ENCODE measurements around the gene ABHD5.

DNA sequence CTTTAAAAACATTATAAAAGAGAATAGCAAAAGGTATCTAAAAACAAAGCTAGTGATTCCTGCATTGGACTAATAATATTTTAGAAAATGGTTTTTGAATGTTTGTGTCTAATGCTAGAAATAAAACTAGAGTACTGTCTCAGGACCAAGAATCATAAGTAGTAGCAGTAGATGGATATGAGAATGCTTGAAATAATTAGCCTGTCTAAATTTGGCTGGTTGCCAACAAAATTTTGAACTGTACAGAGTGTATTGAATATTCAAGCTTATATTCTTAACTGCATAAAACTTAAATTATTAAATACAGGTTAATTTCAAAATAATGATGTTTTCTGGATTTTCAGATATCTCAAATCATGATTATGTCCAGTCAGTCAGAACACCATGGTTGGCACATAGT is 14.0 kb downstream of the ABHD5 start:
- TF ChIP-seq, protein P1, sequence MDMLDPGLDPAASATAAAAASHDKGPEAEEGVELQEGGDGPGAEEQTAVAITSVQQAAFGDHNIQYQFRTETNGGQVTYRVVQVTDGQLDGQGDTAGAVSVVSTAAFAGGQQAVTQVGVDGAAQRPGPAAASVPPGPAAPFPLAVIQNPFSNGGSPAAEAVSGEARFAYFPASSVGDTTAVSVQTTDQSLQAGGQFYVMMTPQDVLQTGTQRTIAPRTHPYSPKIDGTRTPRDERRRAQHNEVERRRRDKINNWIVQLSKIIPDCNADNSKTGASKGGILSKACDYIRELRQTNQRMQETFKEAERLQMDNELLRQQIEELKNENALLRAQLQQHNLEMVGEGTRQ (IDR thresholded peaks at IDR 0.05; ENCODE audit: low read depth, low read length), result no peak
- TF ChIP-seq, protein P1 (CRISPR knock-in tag; IDR thresholded peaks at IDR 0.05; ENCODE audit: borderline replicate concordance), result no peak
- no peak for TF ChIP-seq CAMTA2 (CRISPR knock-in tag; IDR thresholded peaks at IDR 0.05; ENCODE audit: borderline replicate concordance)
- no peak for TF ChIP-seq MTA1 (CRISPR knock-in tag; IDR thresholded peaks at IDR 0.05; ENCODE audit: borderline replicate concordance)
- TF ChIP-seq ZNF17 (CRISPR knock-in tag; IDR thresholded peaks at IDR 0.05), result no peak
- TF ChIP-seq ZNF644 (CRISPR knock-in tag; IDR thresholded peaks at IDR 0.05; ENCODE audit: low read depth), result no peak
- TF ChIP-seq KDM1A (CRISPR knock-in tag; IDR thresholded peaks at IDR 0.05), result no peak
- TF ChIP-seq EZH2 (conservative IDR thresholded peaks at IDR 0.05; ENCODE audit: low read depth, low read length), result no peak
- no peak for TF ChIP-seq ZBTB21 (CRISPR knock-in tag; IDR thresholded peaks at IDR 0.05)
- TF ChIP-seq ZNF619 (CRISPR knock-in tag; IDR thresholded peaks at IDR 0.05), result no peak
- TF ChIP-seq SMARCC2 (IDR thresholded peaks at IDR 0.05), result no peak
- TF ChIP-seq ZNF260 (CRISPR knock-in tag; IDR thresholded peaks at IDR 0.05; ENCODE audit: borderline replicate concordance, low read depth), result no peak

Measured in HepG2 (cell line).